ENCODE results near the gene SLCO3A1.

GRCh38 chr15:92122259-92122658, 268.8 kb downstream of the SLCO3A1 start:
- TF ChIP-seq CTCF (IDR thresholded peaks at IDR 0.05; ENCODE audit: low read depth, low read length) (no peak), EZH2phosphoT487 (IDR thresholded peaks at IDR 0.05; ENCODE audit: low read depth) (no peak)
